Gastroesophageal sphincter (tissue), 4 donors: ENCODE measurements around the gene VMP1. TPM values are rescaled to one million over a fixed set of nuclear protein-coding genes. Genes with fewer than 3 reads are reported as not detected.
"Not testable (repeated sequence)": the region's sequence is repeated elsewhere in the genome, so short reads cannot be mapped to it uniquely, and the experiment has no call there.

Experiments
- ATAC-seq: fragments of 150-250 bp; one replicate; pipeline ENCODE4 v1.9.1; 2016; ENCODE audit warnings: mild to moderate bottlenecking, moderate library complexity
- H3K27ac ChIP-seq, 4 donors: fragments of 200-600 bp; sonication (generic) in 3 of 4; 1 replicate in 3 of 4; 2 replicates in 1 of 4; pipeline ENCODE4 v1.5.1; 2016 to 2019
- H3K27me3 ChIP-seq: fragments of 200-600 bp; sonication (generic); one replicate; pipeline ENCODE4 v1.5.1; 2019
- H3K36me3 ChIP-seq, 2 donors: fragments of 200-600 bp; sonication (generic); one replicate each; pipeline ENCODE4 v1.5.1; 2019; ENCODE audit warnings: control low read depth in 1 of 2
- H3K4me1 ChIP-seq, 3 donors: fragments of 200-600 bp; sonication (generic); 1 replicate in 2 of 3; 2 replicates in 1 of 3; pipeline ENCODE4 v1.5.1; 2016 to 2019; ENCODE audit warnings: control low read depth in 2 of 3
- H3K4me3 ChIP-seq, 2 donors: fragments of 200-600 bp; sonication (generic); one replicate each; pipeline ENCODE4 v1.5.1; 2019; ENCODE audit warnings: mild to moderate bottlenecking in 1 of 2, moderate library complexity in 1 of 2
- H3K9me3 ChIP-seq, 3 donors: fragments of 200-600 bp; sonication (generic); one replicate each; pipeline ENCODE4 v1.5.1; 2017 to 2019; ENCODE audit warnings: control low read depth in 2 of 3
- EP300 ChIP-seq: sonication (generic); formaldehyde crosslinking; IDR thresholded peaks from one replicate; pipeline ENCODE4 v1.6.1; 2017; ENCODE audit warnings: antibody characterized with exemption, mild to moderate bottlenecking
- POLR2A ChIP-seq, 2 donors: fragments of 450-650 bp; IDR thresholded peaks; one replicate each; pipeline ENCODE4 v1.6.1; 2017; ENCODE audit warnings: antibody characterized with exemption in 2 of 2, mild to moderate bottlenecking in 2 of 2, moderate library complexity in 1 of 2
- POLR2AphosphoS5 ChIP-seq: sonication (generic); formaldehyde crosslinking; IDR thresholded peaks from one replicate; pipeline ENCODE4 v1.6.1; 2017; ENCODE audit warnings: antibody characterized with exemption
- WGBS, 2 donors: methylation state at CpG; one replicate each; pipeline ENCODE4 v1.1.5; 2018; ENCODE audit warnings: low coverage in 1 of 2; 5-methylcytosine and 5-hydroxymethylcytosine counted together
- total RNA-seq, 4 donors: library from RNA; depleted of rRNA; stranded (reverse); fragments of >200 nt; gene quantifications; one replicate each; pipeline ENCODE4 v1.1.0, GENCODE V29; 2016
- TF ChIP-seq, protein P1 (sequence below), 4 experiments: fragments of 200-600 bp in 2 of 4; fragments of 450-650 bp in 2 of 4; sonication (generic) in 1 of 4; IDR thresholded peaks; one replicate each; pipeline ENCODE4 v1.5.1; 2017 to 2019; ENCODE audit warnings: antibody characterized with exemption in 4 of 4, mild to moderate bottlenecking in 2 of 4, moderate library complexity in 2 of 4

VMP1 gene
- total RNA-seq, 4 donors from 2014 or later: 50.8 to 175 (median 85.0) TPM

DNA sequence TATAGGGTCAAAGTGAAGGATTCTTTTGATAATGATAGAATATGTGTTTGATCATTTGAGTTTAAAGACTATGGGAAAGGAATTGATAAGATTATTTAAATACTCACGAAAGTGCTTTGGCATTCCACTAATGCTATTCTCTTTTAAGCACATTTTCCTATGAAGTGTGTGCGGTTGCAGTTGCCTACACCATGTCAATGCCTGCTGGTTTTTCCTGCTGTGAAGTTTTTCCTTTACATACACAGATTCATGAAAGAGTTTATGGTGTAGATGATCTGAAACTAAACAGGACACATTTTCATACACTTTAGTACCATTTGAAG, 78.7 kb downstream of the VMP1 start:
- Histone ChIP-seq H3K4me3 (no peak overlapping the region), H3K27me3 (no peaks in the 10 kb centered on the region), H3K36me3 (no peaks in the 10 kb centered on the region), H3K9me3 (no peaks in the 10 kb centered on the region), H3K4me1 (peaks cover 26 to 60% (median 33%) of the 10 kb centered on the region in 3 donors), H3K27ac (peak overlapping the region; percentile 72 to 88 (median 78))
- no peak for ATAC-seq
- TF ChIP-seq, protein P1, sequence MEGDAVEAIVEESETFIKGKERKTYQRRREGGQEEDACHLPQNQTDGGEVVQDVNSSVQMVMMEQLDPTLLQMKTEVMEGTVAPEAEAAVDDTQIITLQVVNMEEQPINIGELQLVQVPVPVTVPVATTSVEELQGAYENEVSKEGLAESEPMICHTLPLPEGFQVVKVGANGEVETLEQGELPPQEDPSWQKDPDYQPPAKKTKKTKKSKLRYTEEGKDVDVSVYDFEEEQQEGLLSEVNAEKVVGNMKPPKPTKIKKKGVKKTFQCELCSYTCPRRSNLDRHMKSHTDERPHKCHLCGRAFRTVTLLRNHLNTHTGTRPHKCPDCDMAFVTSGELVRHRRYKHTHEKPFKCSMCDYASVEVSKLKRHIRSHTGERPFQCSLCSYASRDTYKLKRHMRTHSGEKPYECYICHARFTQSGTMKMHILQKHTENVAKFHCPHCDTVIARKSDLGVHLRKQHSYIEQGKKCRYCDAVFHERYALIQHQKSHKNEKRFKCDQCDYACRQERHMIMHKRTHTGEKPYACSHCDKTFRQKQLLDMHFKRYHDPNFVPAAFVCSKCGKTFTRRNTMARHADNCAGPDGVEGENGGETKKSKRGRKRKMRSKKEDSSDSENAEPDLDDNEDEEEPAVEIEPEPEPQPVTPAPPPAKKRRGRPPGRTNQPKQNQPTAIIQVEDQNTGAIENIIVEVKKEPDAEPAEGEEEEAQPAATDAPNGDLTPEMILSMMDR (IDR thresholded peaks at IDR 0.05): peak in 1 of 4 experiments; percentile 35
- TF ChIP-seq POLR2A (IDR thresholded peaks at IDR 0.05) (no peak), EP300 (no peak), POLR2AphosphoS5 (no peak)
- 30 to 45% methylated on average over 2 of the region's 2 CpGs for WGBS, 2 donors

DNA sequence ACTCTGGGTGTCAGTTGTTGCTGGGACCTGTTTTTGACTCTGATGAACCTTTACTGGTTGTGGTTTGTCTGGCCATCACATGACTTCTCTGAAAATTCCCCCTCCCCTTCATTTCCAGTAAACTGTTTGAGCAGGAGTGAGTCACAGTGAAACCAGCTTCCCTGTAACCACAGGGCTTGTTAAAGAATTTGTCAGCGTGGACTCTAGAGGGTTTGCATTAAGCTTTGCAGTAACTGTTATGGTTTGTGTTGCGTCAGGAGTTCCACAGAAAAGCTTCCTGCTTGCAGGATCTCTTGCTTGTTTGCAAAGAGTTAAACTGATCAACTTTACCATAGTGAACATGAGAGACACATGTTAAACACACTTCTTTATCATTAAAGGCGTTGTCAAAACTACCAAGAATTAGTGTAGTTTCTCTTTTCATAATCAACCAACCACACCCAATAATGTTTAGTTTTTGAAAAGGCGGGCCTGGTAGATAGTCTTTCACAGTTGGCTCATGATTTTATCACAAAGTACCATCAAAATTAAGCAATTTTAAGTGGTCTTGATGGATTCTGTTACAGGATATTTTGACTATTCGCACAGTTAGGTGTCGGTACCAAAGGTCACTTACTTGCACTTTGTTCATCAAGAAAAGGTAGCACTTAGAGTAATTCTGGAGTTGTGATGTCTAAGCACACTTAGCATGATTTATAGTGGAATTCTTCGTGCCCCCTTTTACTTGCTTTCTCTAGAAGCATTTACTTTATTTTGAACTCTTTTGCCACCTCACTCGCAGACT, 79.3 kb downstream of the VMP1 start:
- TF ChIP-seq EP300 (no peak), POLR2AphosphoS5 (peak; percentile 98), POLR2A (IDR thresholded peaks at IDR 0.05) (no peak)
- TF ChIP-seq, protein P1 (IDR thresholded peaks at IDR 0.05): peak in 1 of 4 experiments; percentile 8
- no peaks in the 10 kb centered on the region for H3K36me3 ChIP-seq
- H3K4me1 ChIP-seq: peaks cover 26 to 60% (median 33%) of the 10 kb centered on the region in 3 donors
- ATAC-seq: peak; percentile 81
- H3K4me3 ChIP-seq: peak overlapping the region; percentile 7 to 21
- peak overlapping the region; percentile 72 to 88 (median 78) for H3K27ac ChIP-seq
- no peaks in the 10 kb centered on the region for H3K27me3 ChIP-seq
- 11 to 23% methylated on average over 8 of the region's 8 CpGs for WGBS, 2 donors
- no peaks in the 10 kb centered on the region for H3K9me3 ChIP-seq

GRCh38 chr17:59789849-59790248, 82.4 kb downstream of the VMP1 start:
- H3K36me3 ChIP-seq, ATAC-seq, H3K4me3 ChIP-seq, H3K9me3 ChIP-seq, H3K27me3 ChIP-seq: not testable (repeated sequence)
- H3K4me1 ChIP-seq: peaks cover 12 to 37% (median 25%) of the 10 kb centered on the region in 3 donors
- 95% methylated on average over 5 of the region's 8 CpGs; no CpG with 5 or more reads in 1 of the 2 donors for WGBS, 2 donors
- peak overlapping the region in 1 of 4 donors; percentile 53 for H3K27ac ChIP-seq

- H3K36me3 ChIP-seq, H3K27me3 ChIP-seq, H3K9me3 ChIP-seq, ATAC-seq, H3K4me3 ChIP-seq: not testable (repeated sequence)
- peaks cover 12 to 31% (median 22%) of the 10 kb centered on the region in 3 donors for H3K4me1 ChIP-seq
- peak overlapping the region in 2 of 4 donors; percentile 43 to 53 for H3K27ac ChIP-seq
- 92 to 98% methylated on average over 5 to 6 of the region's 6 CpGs for WGBS, 2 donors
These were observed 83.0 kb downstream of the VMP1 start for GRCh38 chr17:59790418-59790817.

GRCh38 chr17:59790910-59791309, 83.5 kb downstream of the VMP1 start:
- no peaks in the 10 kb centered on the region for H3K9me3 ChIP-seq
- H3K36me3 ChIP-seq: peaks cover 0 to 9% of the 10 kb centered on the region in 2 donors
- no peak overlapping the region for H3K4me3 ChIP-seq
- TF ChIP-seq POLR2A (IDR thresholded peaks at IDR 0.05) (no peak), POLR2AphosphoS5 (peak; percentile 52), EP300 (no peak)
- TF ChIP-seq, protein P1 (IDR thresholded peaks at IDR 0.05): no peak
- peak overlapping the region in 2 of 4 donors; percentile 43 to 53 for H3K27ac ChIP-seq
- H3K27me3 ChIP-seq: no peaks in the 10 kb centered on the region
- 84 to 100% methylated on average over 1 to 4 of the region's 4 CpGs for WGBS, 2 donors
- H3K4me1 ChIP-seq: peaks cover 12 to 27% (median 21%) of the 10 kb centered on the region in 3 donors
- ATAC-seq: peak; percentile 50
